GM12878 (cell line): Measurements from ENCODE around the gene SPATA3. TPM values are rescaled to one million over a fixed set of nuclear protein-coding genes. Genes with fewer than 3 reads are reported as not detected.

ENCODE experiments used
- ATAC-seq: fragments of 200-7000 bp; cut with Tn5 transposase; 3 replicates; pipeline ENCODE4 v1.9.1; 2020; ENCODE audit warnings: mild to moderate bottlenecking, moderate library complexity
- BruUV-seq: library from RNA; stranded (reverse); fragments of 400-500 nt; replicated peaks from 2 replicates; lab custom pipeline; 2021; lab: Mats Ljungman, UMichigan
- CTCF ChIA-PET: fragments of 300-600 bp; sonication (Branson Sonifier 250); formaldehyde crosslinking; extraction: SDS; loops from one replicate; lab custom pipeline; 2021; ENCODE audit warnings: inconsistent platforms; lab: Yijun Ruan, JAX
- POLR2A ChIA-PET: fragments of 350-600 bp; formaldehyde crosslinking; extraction: SDS; loops from one replicate; lab custom pipeline; 2021; ENCODE audit warnings: inconsistent platforms; lab: Charles Lee
- RAD21 ChIA-PET: fragments of 300-600 bp; sonication (Branson Sonifier 250); formaldehyde crosslinking; loops from one replicate; lab custom pipeline; 2023; ENCODE audit warnings: antibody characterized with exemption; ENCODE audit not compliant: unreplicated experiment; lab: Charles Lee
- SMC1A ChIA-PET: fragments of 300-600 bp; sonication (Branson Sonifier 250); formaldehyde crosslinking; loops from one replicate; lab custom pipeline; 2023; ENCODE audit not compliant: unreplicated experiment, uncharacterized antibody; lab: Charles Lee
- DNase-seq: peaks from one replicate; pipeline ENCODE4 v3.0.0-alpha.2; 2011; ENCODE audit warnings: low read depth, low spot score
- FAIRE-seq: peaks from 3 replicates; lab custom pipeline; 2011; peaks lifted over from hg19 to GRCh38; lab: Jason Lieb, UNC
- H2AFZ ChIP-seq: 2 replicates; pipeline ENCODE4 v1.6.0; 2011; ENCODE audit warnings: low read depth, low read length, control low read depth; ENCODE audit not compliant: control insufficient read depth
- H3K27ac ChIP-seq: 2 replicates; pipeline ENCODE4 v1.5.1; 2011; ENCODE audit warnings: control low read depth; ENCODE audit not compliant: control insufficient read depth, insufficient read depth
- H3K27me3 ChIP-seq, 2 experiments: replicated peaks in 1 of 2; 2 replicates each; pipeline versions ENCODE4 v1.6.0 to v1.6.1; 2011; ENCODE audit warnings: low read length in 1 of 2; ENCODE audit not compliant: control insufficient read depth in 2 of 2, insufficient read depth in 2 of 2
- H3K36me3 ChIP-seq, 2 experiments: 2 replicates each; pipeline ENCODE4 v1.5.1; 2011; ENCODE audit warnings: low read length in 1 of 2; ENCODE audit not compliant: control insufficient read depth in 2 of 2, insufficient read depth in 2 of 2
- H3K4me1 ChIP-seq: 2 replicates; pipeline ENCODE4 v1.6.1; 2011; ENCODE audit warnings: mild to moderate bottlenecking, low read length, moderate library complexity, mixed read lengths; ENCODE audit not compliant: control insufficient read depth, insufficient read depth
- H3K4me2 ChIP-seq: 2 replicates; pipeline ENCODE4 v1.6.0; 2011; ENCODE audit warnings: control low read depth; ENCODE audit not compliant: control insufficient read depth, insufficient read depth
- H3K4me3 ChIP-seq: fragments of 200-600 bp; sonication (generic); 2 replicates; pipeline ENCODE4 v1.5.1; 2016
- H3K79me2 ChIP-seq: 2 replicates; pipeline ENCODE4 v1.6.0; 2011; ENCODE audit warnings: low read length; ENCODE audit not compliant: control insufficient read depth, insufficient read depth
- H3K9ac ChIP-seq: 2 replicates; pipeline ENCODE4 v1.8.0; 2011; ENCODE audit warnings: low read length, control low read depth, mixed read lengths; ENCODE audit not compliant: control insufficient read depth, insufficient read depth
- H3K9me3 ChIP-seq: replicated peaks from 3 replicates; pipeline ENCODE4 v1.5.1; 2011; ENCODE audit warnings: mild to moderate bottlenecking, low read length; ENCODE audit not compliant: control insufficient read depth, insufficient read depth
- H4K20me1 ChIP-seq: 2 replicates; pipeline ENCODE4 v1.6.0; 2011; ENCODE audit not compliant: control insufficient read depth, insufficient read depth
- ATF3 ChIP-seq: IDR thresholded peaks from 2 replicates; pipeline ENCODE4 v1.6.1; 2011; ENCODE audit warnings: low read depth, mild to moderate bottlenecking, low read length, moderate library complexity, borderline replicate concordance; ENCODE audit errors: extremely low read depth
- CBX3 ChIP-seq: fragments of 200-600 bp; sonication (generic); IDR thresholded peaks from 2 replicates; pipeline ENCODE4 v1.6.1; 2016; ENCODE audit warnings: low read depth, borderline replicate concordance
- CHD4 ChIP-seq: fragments of 200-600 bp; sonication (generic); IDR thresholded peaks from 2 replicates; pipeline ENCODE4 v1.6.1; 2016; ENCODE audit warnings: mild to moderate bottlenecking
- EED ChIP-seq: sonication (generic); IDR thresholded peaks from 2 replicates; pipeline ENCODE4 v1.6.1; 2016; ENCODE audit warnings: antibody characterized with exemption, low read depth
- FOXM1 ChIP-seq: IDR thresholded peaks from 2 replicates; pipeline ENCODE4 v1.6.1; 2012; ENCODE audit warnings: low read depth, mild to moderate bottlenecking, inconsistent platforms, low read length, moderate library complexity
- HCFC1 ChIP-seq: fragments of 150-350 bp; IDR thresholded peaks from 2 replicates; pipeline ENCODE4 v1.6.1; 2014; ENCODE audit warnings: low read length
- HDGF ChIP-seq: fragments of 450-650 bp; IDR thresholded peaks from 2 replicates; pipeline ENCODE4 v1.6.1; 2016; ENCODE audit warnings: antibody characterized with exemption
- IKZF2 ChIP-seq, 2 experiments: fragments of 450-650 bp; IDR thresholded peaks; 2 replicates each; pipeline ENCODE4 v1.6.1; 2017; ENCODE audit warnings: mild to moderate bottlenecking in 2 of 2, moderate library complexity in 2 of 2
- NFIC ChIP-seq: IDR thresholded peaks from 2 replicates; pipeline ENCODE4 v1.6.1; 2012; ENCODE audit warnings: low read depth, mild to moderate bottlenecking, inconsistent platforms, low read length, moderate library complexity
- NFYA ChIP-seq: IDR thresholded peaks from 2 replicates; pipeline ENCODE4 v1.6.1; 2011; ENCODE audit warnings: low read depth, mild to moderate bottlenecking, low read length, improper control_type of control experiment, borderline replicate concordance
- NFYB ChIP-seq: IDR thresholded peaks from 2 replicates; pipeline ENCODE4 v1.6.1; 2011; ENCODE audit warnings: low read depth, mild to moderate bottlenecking, low read length, improper control_type of control experiment, moderate library complexity; ENCODE audit not compliant: insufficient read depth
- NR2C1 ChIP-seq: fragments of 450-650 bp; IDR thresholded peaks from 2 replicates; pipeline ENCODE4 v1.6.1; 2017; ENCODE audit warnings: antibody characterized with exemption, mild to moderate bottlenecking, moderate library complexity
- RFX5 ChIP-seq: IDR thresholded peaks from 2 replicates; pipeline ENCODE4 v1.6.1; 2011; ENCODE audit warnings: low read depth, low read length, improper control_type of control experiment
- SUPT20H ChIP-seq: IDR thresholded peaks from 2 replicates; pipeline ENCODE4 v1.6.1; 2011; ENCODE audit warnings: low read depth, mild to moderate bottlenecking, low read length, moderate library complexity, borderline replicate concordance; ENCODE audit not compliant: control insufficient read depth
- TARDBP ChIP-seq: IDR thresholded peaks from 2 replicates; pipeline ENCODE4 v1.6.1; 2016; ENCODE audit warnings: borderline replicate concordance
- ZBTB33 ChIP-seq: fragments of 450-650 bp; IDR thresholded peaks from 2 replicates; pipeline ENCODE4 v1.6.1; 2017; ENCODE audit warnings: mild to moderate bottlenecking
- ZNF217 ChIP-seq: fragments of 450-650 bp; IDR thresholded peaks from 2 replicates; pipeline ENCODE4 v1.6.1; 2017; ENCODE audit warnings: antibody characterized with exemption, mild to moderate bottlenecking
- WGBS: methylation state at CpG from one replicate; pipeline ENCODE4 v1.1.6; 2016; ENCODE audit warnings: low lambda C conversion rate; ENCODE audit not compliant: insufficient replicate concordance, insufficient coverage; ENCODE audit errors: missing lambda C conversion rate; 5-methylcytosine and 5-hydroxymethylcytosine counted together
- in situ Hi-C: fragments of 300-500 bp; cut with MboI; formaldehyde crosslinking; loops from 9 replicates; pipeline ENCODE4 v1.14.3; 2018; ENCODE audit warnings: mixed read lengths
- intact Hi-C: fragments of 100-400 bp; cut with micrococcal nuclease; formaldehyde crosslinking; loops from one replicate; pipeline ENCODE4 v1.14.2; 2022; ENCODE audit not compliant: unreplicated experiment
- polyA plus RNA-seq, 11 experiments: library from polyadenylated mRNA; depleted of rRNA in 4 of 11; unstranded in 6 of 11; stranded (reverse) in 5 of 11; fragments of >200 nt; fragmentation: Nextera tagmentation in 4 of 11; fragmentation: Illumina TruSeq in 1 of 11; extraction: Ambion mirVana in 4 of 11; extraction: Trizol in 1 of 11; gene quantifications; 1 replicate in 1 of 11; 2 replicates in 10 of 11; pipeline versions ENCODE4 v1.2.1 to v1.2.3, GENCODE V29; 2011 to 2016; ENCODE audit warnings: inconsistent platforms in 2 of 11, missing spikeins in 2 of 11, low read depth in 1 of 11
- total RNA-seq, 4 experiments: library from RNA; depleted of rRNA in 3 of 4; stranded (reverse); fragments of >200 nt in 3 of 4; fragmentation: Illumina TruSeq in 1 of 4; extraction: Trizol in 1 of 4; gene quantifications; 2 replicates each; pipeline versions ENCODE4 v1.2.1 to v1.2.3, GENCODE V29; 2013 to 2021
- TF ChIP-seq, protein P1 (sequence below): fragments of 450-650 bp; IDR thresholded peaks from 2 replicates; pipeline ENCODE4 v1.6.1; 2017; ENCODE audit warnings: low read depth, mild to moderate bottlenecking, moderate library complexity

Gene SPATA3
- total and polyA plus RNA-seq, 10 of the 15 experiments (the other 5 are each of a cell fraction or from before 2014, with no cell fraction given): not detected

DNA sequence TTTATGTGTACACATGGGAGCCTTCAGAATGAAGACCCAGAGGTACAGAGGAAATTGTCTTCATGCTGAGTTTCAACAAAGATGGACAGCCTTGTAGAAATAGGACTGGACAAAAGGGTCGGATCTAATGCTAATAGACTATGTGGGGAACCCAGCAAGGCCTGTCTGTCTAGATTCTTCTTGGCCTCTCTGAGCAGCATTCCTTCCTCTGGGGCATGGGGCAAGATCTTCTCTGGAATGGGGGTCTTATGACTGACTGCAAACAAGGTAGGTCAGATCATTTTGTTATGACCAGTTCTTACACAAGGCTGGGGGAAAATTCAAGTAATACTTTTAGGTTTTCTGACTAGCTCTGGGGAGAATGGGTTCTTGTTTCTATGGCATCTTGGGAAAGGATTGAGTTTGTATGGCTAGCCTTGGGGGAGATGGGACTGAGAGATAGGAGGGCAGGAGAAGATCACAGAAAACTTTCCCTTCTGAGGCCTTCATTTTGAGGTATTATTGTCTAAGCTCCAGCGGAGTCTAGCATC is 14.3 kb downstream of the SPATA3 start:
- SMC1A ChIA-PET: no interaction called here
- no peaks in the 10 kb centered on the region for H4K20me1 ChIP-seq
- H3K4me3 ChIP-seq: no peak overlapping the region
- no peaks in the 10 kb centered on the region for H3K9me3 ChIP-seq
- intact Hi-C loops: no loop called here
- no peak overlapping the region for H3K27ac ChIP-seq
- in situ Hi-C loops: no loop called here
- H3K27me3 ChIP-seq: peaks cover 0 to 4% of the 10 kb centered on the region in 2 experiments; a peak in 2 of 4 replicates
- FAIRE-seq (no peak), ATAC-seq (no peak), DNase-seq (no peak)
- CTCF ChIA-PET: no interaction called here
- no peaks in the 10 kb centered on the region for H3K36me3 ChIP-seq
- POLR2A ChIA-PET: no interaction called here
- H3K79me2 ChIP-seq: no peaks in the 10 kb centered on the region
- 61% methylated on average over 2 of the region's 2 CpGs for WGBS
- TF ChIP-seq ATF3 (no peak), EED (no peak), NFIC (no peak), NFYA (no peak), ZNF217 (no peak), FOXM1 (no peak), CHD4 (no peak), NFYB (no peak), CBX3 (no peak), RFX5 (no peak), HCFC1 (no peak), NR2C1 (no peak), SUPT20H (no peak), IKZF2 (IDR thresholded peaks at IDR 0.05) (no peak), HDGF (no peak), ZBTB33 (no peak), TARDBP (no peak)
- TF ChIP-seq, protein P1, sequence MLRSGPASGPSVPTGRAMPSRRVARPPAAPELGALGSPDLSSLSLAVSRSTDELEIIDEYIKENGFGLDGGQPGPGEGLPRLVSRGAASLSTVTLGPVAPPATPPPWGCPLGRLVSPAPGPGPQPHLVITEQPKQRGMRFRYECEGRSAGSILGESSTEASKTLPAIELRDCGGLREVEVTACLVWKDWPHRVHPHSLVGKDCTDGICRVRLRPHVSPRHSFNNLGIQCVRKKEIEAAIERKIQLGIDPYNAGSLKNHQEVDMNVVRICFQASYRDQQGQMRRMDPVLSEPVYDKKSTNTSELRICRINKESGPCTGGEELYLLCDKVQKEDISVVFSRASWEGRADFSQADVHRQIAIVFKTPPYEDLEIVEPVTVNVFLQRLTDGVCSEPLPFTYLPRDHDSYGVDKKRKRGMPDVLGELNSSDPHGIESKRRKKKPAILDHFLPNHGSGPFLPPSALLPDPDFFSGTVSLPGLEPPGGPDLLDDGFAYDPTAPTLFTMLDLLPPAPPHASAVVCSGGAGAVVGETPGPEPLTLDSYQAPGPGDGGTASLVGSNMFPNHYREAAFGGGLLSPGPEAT: no peak
- no peak overlapping the region for H3K9ac ChIP-seq
- H3K4me1 ChIP-seq: no peaks in the 10 kb centered on the region
- no peak overlapping the region for H2AFZ ChIP-seq
- no TSS peak for BruUV-seq
- RAD21 ChIA-PET: no interaction called here
- H3K4me2 ChIP-seq: no peak overlapping the region
